ENCODE results near the gene SPDYE17. TPM values are rescaled to one million over a fixed set of nuclear protein-coding genes. Genes with fewer than 3 reads are reported as not detected.

SPDYE17 gene
- total RNA-seq, 1 donor from 2014 or later: not detected

Other genes starting within 250 kb of the SPDYE17 start
- gene SPDYE18, start 30.2 kb upstream of the SPDYE17 start, total RNA-seq (ENCODE audit: unreplicated experiment): not detected
- 4.5 TPM for gene CCDC146, start 90.3 kb upstream of the SPDYE17 start, total RNA-seq (ENCODE audit: unreplicated experiment)
- gene FGL2, start 167.5 kb upstream of the SPDYE17 start, total RNA-seq (ENCODE audit: unreplicated experiment): not detected